Measurements from ENCODE around the gene NPHP1. TPM values are rescaled to one million over a fixed set of nuclear protein-coding genes. Genes with fewer than 3 reads are reported as not detected.
"Not testable (repeated sequence)": the region's sequence is repeated elsewhere in the genome, so short reads cannot be mapped to it uniquely, and the experiment has no call there.

Gene NPHP1
- under 1 TPM; 0.42 to 0.60 TPM for total RNA-seq

DNA sequence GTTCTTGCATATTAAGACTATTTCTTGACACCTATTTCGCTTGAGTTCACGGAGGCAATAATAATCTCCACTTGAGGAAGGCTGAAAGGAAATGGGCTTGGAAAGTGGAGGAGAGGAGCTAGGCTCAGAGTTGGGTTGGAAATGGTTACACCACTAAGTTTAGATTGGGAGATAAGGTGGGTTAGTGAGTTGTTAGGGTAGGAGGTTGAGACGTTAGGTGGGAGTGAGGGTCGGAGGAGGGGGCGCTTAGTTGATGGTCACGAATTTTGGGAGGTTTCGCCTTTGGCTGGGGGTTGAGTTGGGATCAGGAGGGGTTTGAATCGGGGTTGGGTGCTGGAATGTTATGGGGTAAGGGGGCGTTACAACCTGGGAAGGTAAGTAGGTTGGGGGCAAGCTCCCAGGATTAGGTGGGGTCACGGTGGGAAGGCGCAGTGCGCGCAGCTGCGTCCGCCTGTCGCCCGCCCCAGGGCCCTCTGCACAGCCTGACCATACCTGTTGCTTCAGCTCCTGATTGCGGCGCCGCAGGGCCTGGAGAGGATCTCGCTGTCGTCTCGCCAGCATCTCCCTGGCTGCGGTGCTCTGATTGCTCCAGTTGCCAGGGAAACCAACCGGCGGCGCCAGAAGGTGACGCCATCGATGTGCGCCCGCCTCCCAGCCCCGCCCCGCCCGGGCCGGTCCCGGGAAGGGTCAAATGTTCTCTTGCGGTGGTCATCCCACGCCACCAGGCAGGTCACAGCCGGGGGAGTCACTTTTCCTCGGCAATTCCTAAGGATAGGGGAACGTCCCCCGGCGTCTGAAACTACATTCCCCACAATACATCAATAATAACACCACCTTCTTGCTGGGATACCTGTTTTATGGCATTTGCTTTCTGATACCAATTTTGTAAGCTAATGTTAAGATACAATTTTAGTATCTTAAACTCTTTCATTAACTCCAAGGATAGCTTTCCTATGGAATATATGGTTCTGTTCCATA is at the start of gene NPHP1:
Gene NPHP1 (minus strand): TSS at position 606 of the 978 bp plus-strand sequence. CDS start 45 bp downstream, at position 561.
- Mint-ChIP-seq H3K4me1 (ENCODE audit: low read depth) (peaks cover 20% of the 10 kb centered on the region), H3K9me3 (ENCODE audit: insufficient read depth) (no peaks in the 10 kb centered on the region), H3K36me3 (ENCODE audit: low read depth) (peaks cover 9% of the 10 kb centered on the region), H3K4me3 (peak within 1 kb of the TSS; percentile 80), H3K27me3 (ENCODE audit: low read depth) (no peaks in the 10 kb centered on the region), H3K27ac (peak within 1 kb of the TSS; percentile 82)
- DNase-seq, result peak; percentile 87
- ChIA-PET CTCF (interaction anchor here (0.9 kb wide), 1 partner anchor 11 kb away, joined by 3 read pairs; no protein-coding TSS in a partner anchor), POLR2A (interaction anchor here (0.5 kb wide), 1 partner anchor 593 kb away, joined by 3 read pairs; no protein-coding TSS in a partner anchor)
- peak; percentile 99 for ATAC-seq

DNA sequence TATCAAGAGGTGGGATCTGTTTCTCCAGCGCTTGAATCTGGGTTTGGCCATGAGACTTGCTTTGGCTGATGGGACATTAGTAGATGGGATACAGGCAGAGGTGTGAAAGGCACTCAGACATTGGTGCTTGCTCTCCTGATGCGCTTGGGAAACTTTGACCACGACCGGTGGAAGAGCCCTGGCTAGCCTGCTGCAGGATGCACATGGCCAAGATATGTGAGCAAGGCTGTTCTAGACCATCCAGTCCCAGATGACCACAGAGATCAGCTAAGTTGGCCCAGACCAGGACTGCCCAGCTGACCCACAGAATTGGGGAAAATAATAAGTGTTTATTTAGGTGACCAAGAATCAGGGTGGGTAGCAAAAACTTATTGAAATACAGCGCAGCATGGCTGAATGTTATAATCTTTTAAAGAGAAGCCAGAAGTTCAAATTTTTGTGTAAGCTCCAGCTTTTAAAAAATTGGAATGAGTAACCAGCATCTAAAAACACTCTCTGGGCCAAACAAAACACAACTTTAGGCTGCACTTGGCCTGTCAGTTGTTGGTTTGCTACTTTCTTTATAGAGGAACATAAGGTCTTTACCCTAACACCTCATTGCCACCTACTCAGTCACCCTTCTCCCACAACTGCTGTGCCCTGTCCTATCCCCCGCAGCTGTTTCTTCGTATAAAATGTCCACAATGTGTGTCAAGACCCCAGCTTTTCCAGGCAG is 43.4 kb upstream of the NPHP1 start:
- H3K4me1 Mint-ChIP-seq (ENCODE audit: low read depth); CTCF ChIA-PET; H3K4me3 Mint-ChIP-seq; DNase-seq; POLR2A ChIA-PET; H3K9me3 Mint-ChIP-seq (ENCODE audit: insufficient read depth); H3K27ac Mint-ChIP-seq; H3K36me3 Mint-ChIP-seq (ENCODE audit: low read depth); ATAC-seq; H3K27me3 Mint-ChIP-seq (ENCODE audit: low read depth): not testable (repeated sequence)

DNA sequence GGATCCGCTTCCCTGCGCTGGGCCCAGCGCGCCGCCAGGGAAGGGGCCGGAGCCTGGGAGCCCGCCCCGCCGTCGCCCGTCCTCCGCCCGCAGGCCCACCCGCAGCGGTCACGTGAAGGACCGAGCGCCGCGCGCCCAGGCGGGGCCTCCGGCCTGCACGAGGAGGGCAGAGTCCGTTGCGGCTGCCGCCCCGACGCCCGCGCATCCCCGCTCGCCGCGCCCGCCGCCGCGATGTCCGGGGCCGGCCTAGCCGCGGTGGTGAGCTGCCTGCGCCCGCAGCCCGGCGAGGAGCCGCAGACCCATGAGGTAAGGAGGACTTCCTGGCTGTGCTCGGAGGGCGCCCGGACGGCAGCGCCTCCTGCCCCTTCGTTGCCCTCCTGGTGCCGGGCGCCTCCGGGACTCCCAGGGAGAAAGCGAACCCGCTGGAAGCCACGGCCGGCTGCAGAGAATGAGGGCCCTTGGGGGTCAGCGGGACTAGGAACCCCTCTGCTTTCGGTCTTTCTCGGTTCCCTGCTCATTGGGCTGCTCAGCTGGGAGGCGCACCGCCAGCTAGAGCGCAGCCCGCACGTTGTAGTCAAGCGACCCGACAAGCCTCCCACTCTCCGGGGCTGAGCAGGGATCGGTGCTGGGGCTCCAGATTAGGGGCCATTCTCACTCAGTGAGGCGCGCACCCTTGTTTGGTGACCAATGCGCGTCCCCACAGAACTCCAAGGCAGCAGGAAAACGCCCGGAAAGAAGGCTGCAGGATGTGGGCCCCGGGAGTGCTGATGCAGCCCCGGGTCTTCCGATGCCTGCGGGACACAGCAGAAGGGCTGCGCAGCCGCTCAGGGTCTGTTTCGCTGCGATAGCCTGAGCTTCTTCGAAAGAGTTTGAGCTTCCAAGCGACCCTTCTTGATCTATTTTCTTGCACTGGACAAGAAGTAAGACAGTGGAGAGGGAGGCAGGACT is 40.9 kb upstream of the NPHP1 start:
- POLR2A ChIA-PET; H3K27me3 Mint-ChIP-seq (ENCODE audit: low read depth); CTCF ChIA-PET; H3K4me1 Mint-ChIP-seq (ENCODE audit: low read depth); DNase-seq; H3K36me3 Mint-ChIP-seq (ENCODE audit: low read depth); H3K27ac Mint-ChIP-seq; H3K4me3 Mint-ChIP-seq; H3K9me3 Mint-ChIP-seq (ENCODE audit: insufficient read depth): not testable (repeated sequence)
- peak; percentile 44 for ATAC-seq

DNA sequence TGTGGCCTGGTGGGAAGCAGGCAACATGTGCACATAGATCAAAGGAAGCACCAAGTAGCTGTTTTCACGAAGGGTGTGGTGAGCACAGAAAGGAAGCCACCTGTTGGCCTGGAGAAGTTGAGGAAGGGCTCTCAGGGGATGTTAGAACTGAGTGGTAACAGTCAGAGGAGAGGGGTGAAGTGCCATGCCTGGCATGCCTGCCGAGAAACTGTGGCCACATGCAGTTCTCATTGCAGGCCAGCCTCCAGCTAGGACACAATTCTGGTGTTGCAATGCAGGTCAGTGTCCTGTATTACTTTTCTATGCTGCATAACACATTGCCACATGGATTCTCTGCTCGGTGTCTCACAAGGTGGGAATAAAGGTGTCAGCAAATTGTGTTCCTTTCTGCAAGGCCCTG is 38.5 kb upstream of the NPHP1 start:
- H3K4me3 Mint-ChIP-seq; H3K36me3 Mint-ChIP-seq (ENCODE audit: low read depth); H3K4me1 Mint-ChIP-seq (ENCODE audit: low read depth); POLR2A ChIA-PET; H3K9me3 Mint-ChIP-seq (ENCODE audit: insufficient read depth); CTCF ChIA-PET; H3K27me3 Mint-ChIP-seq (ENCODE audit: low read depth); DNase-seq; H3K27ac Mint-ChIP-seq; ATAC-seq: not testable (repeated sequence)

DNA sequence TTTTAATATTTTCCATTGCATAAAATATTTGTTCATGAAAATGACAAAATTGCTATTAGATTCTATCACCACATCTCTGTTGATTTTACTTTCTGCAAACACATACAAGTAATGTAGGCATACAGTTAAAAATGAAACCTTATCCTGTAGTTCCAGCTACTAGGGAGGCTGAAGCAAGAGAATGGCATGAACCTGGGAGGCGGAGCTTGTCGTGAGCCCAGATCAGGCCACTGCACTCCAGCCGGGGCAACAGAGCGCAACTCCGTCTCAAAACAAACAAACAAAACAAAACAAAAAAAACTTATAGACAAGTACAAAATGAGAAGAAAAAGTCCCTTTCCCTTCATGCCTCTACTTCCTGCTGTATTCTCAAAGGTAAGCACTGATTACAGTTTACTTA is 29.7 kb upstream of the NPHP1 start:
- H3K4me1 Mint-ChIP-seq (ENCODE audit: low read depth); POLR2A ChIA-PET; H3K4me3 Mint-ChIP-seq: not testable (repeated sequence)

DNA sequence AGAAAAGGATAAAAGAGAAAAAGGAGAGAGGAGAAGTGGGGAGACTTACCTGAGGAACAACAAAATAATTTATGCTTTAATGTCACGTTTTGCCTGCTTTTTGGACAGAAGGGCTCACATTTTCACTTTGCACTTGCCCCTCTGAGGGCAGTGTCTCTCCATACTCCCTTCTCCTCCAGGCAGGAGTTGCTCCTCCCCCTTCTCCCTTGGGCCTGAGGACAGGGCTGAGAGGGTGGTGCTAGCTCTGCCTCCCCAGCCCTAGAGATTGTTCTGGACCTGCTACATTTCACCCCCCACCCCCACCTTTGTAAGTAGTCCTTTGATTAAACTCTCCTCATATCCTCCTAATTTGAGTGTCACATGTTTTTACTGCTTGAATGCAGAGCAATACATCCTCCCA is 25.1 kb upstream of the NPHP1 start:
- H3K27me3 Mint-ChIP-seq (ENCODE audit: low read depth), result peaks cover 21% of the 10 kb centered on the region
- H3K4me1 Mint-ChIP-seq (ENCODE audit: low read depth); DNase-seq; H3K36me3 Mint-ChIP-seq (ENCODE audit: low read depth); H3K4me3 Mint-ChIP-seq; H3K9me3 Mint-ChIP-seq (ENCODE audit: insufficient read depth); CTCF ChIA-PET; H3K27ac Mint-ChIP-seq; ATAC-seq; POLR2A ChIA-PET: not testable (repeated sequence)

More for the DNA sequence above, 29.7 kb upstream of the NPHP1 start:
- H3K27ac Mint-ChIP-seq; CTCF ChIA-PET; H3K27me3 Mint-ChIP-seq (ENCODE audit: low read depth); ATAC-seq; H3K36me3 Mint-ChIP-seq (ENCODE audit: low read depth); H3K9me3 Mint-ChIP-seq (ENCODE audit: insufficient read depth); DNase-seq: not testable (repeated sequence)

DNA sequence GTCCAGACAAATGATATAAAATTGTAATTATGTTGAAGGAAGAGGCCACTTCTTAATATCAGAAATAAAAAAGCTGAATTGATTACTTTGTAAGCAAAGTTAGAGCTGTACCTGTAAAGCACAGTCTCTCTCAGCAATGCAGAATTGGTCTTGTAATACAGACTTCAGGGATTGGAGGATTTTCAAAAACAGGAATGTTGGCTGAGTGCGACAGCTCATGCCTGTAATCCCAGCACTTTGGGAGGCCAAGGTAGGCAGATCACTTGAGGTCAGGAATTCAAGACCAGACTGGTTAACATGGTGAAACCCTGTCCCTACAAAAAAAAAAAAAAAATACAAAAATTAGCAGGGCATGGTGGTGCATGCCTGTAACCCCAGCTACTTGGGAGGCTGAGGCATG is 17.8 kb upstream of the NPHP1 start:
- H3K27me3 Mint-ChIP-seq (ENCODE audit: low read depth), result peaks cover 47% of the 10 kb centered on the region
- DNase-seq; H3K9me3 Mint-ChIP-seq (ENCODE audit: insufficient read depth); POLR2A ChIA-PET; CTCF ChIA-PET; H3K27ac Mint-ChIP-seq; H3K4me3 Mint-ChIP-seq; H3K36me3 Mint-ChIP-seq (ENCODE audit: low read depth); ATAC-seq; H3K4me1 Mint-ChIP-seq (ENCODE audit: low read depth): not testable (repeated sequence)

DNA sequence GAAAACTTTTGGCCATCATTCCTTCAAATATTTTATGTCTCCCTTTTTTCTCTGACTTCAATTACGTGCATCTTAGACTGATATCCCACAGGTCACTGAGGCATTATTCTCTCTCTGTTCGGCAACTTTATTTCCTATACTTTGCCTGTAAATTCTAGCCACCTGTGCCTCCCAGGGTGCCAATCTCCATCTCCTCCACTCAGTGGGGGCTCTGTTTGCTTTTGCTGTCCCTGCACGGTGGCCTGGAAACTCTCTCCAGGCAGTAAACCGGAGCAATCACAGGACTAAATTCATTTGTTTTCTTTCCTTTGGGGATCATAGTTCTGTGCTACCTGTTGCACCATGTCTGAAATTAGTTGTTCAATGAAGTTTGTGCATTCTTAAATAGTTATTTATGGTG is 17.1 kb upstream of the NPHP1 start:
- ChIA-PET POLR2A (interaction anchor here (1.0 kb wide), 1 partner anchor 9 kb away, joined by 3 read pairs; the partner anchor contains the start of gene MTLN), CTCF (interaction anchor here (0.6 kb wide), 1 partner anchor 902 kb away, joined by 3 read pairs; no protein-coding TSS in a partner anchor)
- no peaks in the 10 kb centered on the region for H3K36me3 Mint-ChIP-seq (ENCODE audit: low read depth)
- H3K4me3 Mint-ChIP-seq, result no peak overlapping the region
- no peaks in the 10 kb centered on the region for H3K4me1 Mint-ChIP-seq (ENCODE audit: low read depth)
- H3K27ac Mint-ChIP-seq, result no peak overlapping the region
- peaks cover 41% of the 10 kb centered on the region for H3K27me3 Mint-ChIP-seq (ENCODE audit: low read depth)
- no peaks in the 10 kb centered on the region for H3K9me3 Mint-ChIP-seq (ENCODE audit: insufficient read depth)
- DNase-seq (no peak), ATAC-seq (no peak)

DNA sequence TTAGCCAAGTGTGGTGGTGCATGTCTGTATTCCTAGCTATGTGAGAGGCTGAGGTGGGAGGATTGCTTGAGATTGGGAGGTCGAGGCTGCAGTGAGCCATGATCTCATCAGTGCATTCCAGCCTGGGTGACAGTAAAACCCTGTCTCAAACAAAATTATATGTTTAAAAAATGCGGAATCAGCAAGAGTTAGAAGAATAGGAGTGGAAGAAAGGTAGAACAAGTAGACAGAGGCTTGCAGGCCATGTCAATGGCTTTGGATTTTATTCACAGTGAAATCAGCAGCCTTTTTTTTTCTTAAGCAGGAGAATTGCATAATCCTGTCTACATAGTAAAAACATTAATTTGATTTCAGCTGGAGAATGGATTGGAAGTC is 15.4 kb upstream of the NPHP1 start:
- H3K4me1 Mint-ChIP-seq (ENCODE audit: low read depth), result no peaks in the 10 kb centered on the region
- no peaks in the 10 kb centered on the region for H3K9me3 Mint-ChIP-seq (ENCODE audit: insufficient read depth)
- DNase-seq, result no peak
- peaks cover 45% of the 10 kb centered on the region for H3K27me3 Mint-ChIP-seq (ENCODE audit: low read depth)
- no peak overlapping the region for H3K4me3 Mint-ChIP-seq
- no peak overlapping the region for H3K27ac Mint-ChIP-seq
- POLR2A ChIA-PET, result no interaction called here
- CTCF ChIA-PET, result no interaction called here
- ATAC-seq, result no peak
- no peaks in the 10 kb centered on the region for H3K36me3 Mint-ChIP-seq (ENCODE audit: low read depth)

DNA sequence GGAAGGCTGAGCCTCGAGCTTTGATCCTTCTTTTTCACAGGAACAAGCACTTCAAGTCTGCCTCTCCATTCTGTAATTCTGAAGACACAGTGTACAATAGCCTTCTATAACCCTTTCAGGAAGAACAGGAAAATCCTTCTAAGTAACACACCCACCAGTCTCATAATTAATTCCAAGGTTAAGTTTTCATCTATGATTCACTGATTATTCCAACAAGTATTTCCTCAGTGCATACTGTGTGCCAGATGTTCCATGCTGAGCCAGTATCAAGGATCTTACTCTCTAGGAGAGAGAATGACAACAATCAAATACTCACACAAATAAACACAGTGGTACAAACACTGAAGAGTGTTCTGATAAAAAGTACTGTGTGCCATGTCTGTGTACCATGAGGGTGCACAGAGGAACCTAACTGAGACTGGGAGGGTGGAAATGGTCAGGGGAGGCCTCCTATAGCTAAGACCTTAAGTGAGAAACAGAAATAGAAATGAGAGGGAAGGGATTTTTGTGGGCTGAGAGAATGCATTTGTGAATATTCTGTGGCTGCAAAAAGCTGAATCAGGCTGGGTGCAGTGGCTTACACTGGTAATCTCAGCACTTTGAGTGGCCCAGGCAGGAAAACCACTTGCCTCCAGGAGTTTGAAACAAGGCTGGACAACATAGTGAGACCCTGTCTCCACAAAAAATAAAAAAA is 14.8 kb upstream of the NPHP1 start:
- POLR2A ChIA-PET, result no interaction called here
- no peak for DNase-seq
- no peak overlapping the region for H3K27ac Mint-ChIP-seq
- peaks cover 46% of the 10 kb centered on the region for H3K27me3 Mint-ChIP-seq (ENCODE audit: low read depth)
- H3K9me3 Mint-ChIP-seq (ENCODE audit: insufficient read depth), result no peaks in the 10 kb centered on the region
- no peaks in the 10 kb centered on the region for H3K4me1 Mint-ChIP-seq (ENCODE audit: low read depth)
- CTCF ChIA-PET, result no interaction called here
- H3K4me3 Mint-ChIP-seq, result no peak overlapping the region
- H3K36me3 Mint-ChIP-seq (ENCODE audit: low read depth), result no peaks in the 10 kb centered on the region
- no peak for ATAC-seq

DNA sequence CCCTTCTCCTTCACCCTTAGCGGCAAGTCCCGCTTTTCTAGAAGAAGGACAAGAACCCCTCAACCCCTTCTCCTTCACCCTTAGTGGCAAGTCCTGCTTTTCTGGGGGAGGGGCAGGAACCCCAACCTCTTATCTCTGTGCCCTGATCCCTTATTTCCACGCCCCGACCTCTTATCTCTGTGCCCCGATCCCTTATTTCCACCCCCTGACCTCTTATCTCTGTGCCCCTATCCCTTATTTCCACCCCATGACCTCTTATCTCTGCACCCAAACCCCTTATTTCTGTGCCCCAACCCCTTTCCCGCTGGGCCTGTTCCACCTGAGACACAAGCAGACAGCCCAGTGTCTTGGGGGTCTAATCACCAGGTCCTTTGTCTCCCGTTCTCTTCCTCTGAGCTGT is 14.1 kb upstream of the NPHP1 start:
- H3K9me3 Mint-ChIP-seq (ENCODE audit: insufficient read depth); CTCF ChIA-PET; H3K36me3 Mint-ChIP-seq (ENCODE audit: low read depth); POLR2A ChIA-PET; DNase-seq; ATAC-seq; H3K27ac Mint-ChIP-seq; H3K4me3 Mint-ChIP-seq; H3K4me1 Mint-ChIP-seq (ENCODE audit: low read depth): not testable (repeated sequence)
- H3K27me3 Mint-ChIP-seq (ENCODE audit: low read depth), result peaks cover 43% of the 10 kb centered on the region

Data from activated CD8-positive, alpha-beta T cell treated with anti-CD3 and anti-CD28 coated beads, Interleukin-2, amount 10 ng/mL, durations not matched to agents 7 days and 5 days (primary cell).